ENCODE measurements around the gene CEP57L1. TPM values are rescaled to one million over a fixed set of nuclear protein-coding genes. Genes with fewer than 3 reads are reported as not detected.

The CEP57L1 gene
- total RNA-seq, 4 donors from 2014 or later = 17.3 to 28.3 (median 27.3) TPM

DNA sequence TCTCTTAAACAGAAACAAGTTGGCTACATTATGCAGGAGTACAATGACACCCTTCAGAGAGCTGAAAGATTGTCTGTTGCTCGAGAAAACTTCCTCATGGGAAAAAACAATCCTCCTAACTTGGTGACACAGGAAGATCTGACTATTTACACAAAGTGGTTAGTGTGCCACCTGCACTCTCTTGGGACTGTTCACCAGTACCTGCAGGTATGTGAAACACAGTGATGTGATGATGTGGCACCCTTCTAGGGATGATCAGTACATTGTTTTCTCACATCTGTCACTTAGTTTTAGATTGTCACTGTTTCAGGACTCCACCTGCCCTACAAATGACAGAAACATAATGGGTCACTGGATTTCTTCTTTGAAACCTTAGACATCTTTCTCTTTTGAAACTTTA is 101.8 kb downstream of the CEP57L1 start:
- H3K36me3 ChIP-seq = no peaks in the 10 kb centered on the region
- H3K9me3 ChIP-seq = peaks cover 0 to 2% (median 0%) of the 10 kb centered on the region in 4 donors
- no peaks in the 10 kb centered on the region for H3K4me1 ChIP-seq
- no peaks in the 10 kb centered on the region for H3K27me3 ChIP-seq
- 18 to 50% methylated on average over 1 of the region's 1 CpG for WGBS, 2 donors
- DNase-seq (ENCODE audit: low spot score in 2 of 2) = no peak
- no peak overlapping the region for H3K27ac ChIP-seq
- H3K4me3 ChIP-seq = no peak overlapping the region
- TF ChIP-seq POLR2A (IDR thresholded peaks at IDR 0.05) (no peak), EP300 (IDR thresholded peaks at IDR 0.05) (no peak)
- TF ChIP-seq, protein P1, sequence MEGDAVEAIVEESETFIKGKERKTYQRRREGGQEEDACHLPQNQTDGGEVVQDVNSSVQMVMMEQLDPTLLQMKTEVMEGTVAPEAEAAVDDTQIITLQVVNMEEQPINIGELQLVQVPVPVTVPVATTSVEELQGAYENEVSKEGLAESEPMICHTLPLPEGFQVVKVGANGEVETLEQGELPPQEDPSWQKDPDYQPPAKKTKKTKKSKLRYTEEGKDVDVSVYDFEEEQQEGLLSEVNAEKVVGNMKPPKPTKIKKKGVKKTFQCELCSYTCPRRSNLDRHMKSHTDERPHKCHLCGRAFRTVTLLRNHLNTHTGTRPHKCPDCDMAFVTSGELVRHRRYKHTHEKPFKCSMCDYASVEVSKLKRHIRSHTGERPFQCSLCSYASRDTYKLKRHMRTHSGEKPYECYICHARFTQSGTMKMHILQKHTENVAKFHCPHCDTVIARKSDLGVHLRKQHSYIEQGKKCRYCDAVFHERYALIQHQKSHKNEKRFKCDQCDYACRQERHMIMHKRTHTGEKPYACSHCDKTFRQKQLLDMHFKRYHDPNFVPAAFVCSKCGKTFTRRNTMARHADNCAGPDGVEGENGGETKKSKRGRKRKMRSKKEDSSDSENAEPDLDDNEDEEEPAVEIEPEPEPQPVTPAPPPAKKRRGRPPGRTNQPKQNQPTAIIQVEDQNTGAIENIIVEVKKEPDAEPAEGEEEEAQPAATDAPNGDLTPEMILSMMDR (IDR thresholded peaks at IDR 0.05) = no peak

GRCh38 chr6:109202409-109203264 is 107.3 kb downstream of the CEP57L1 start:
- no peak for DNase-seq (ENCODE audit: low spot score in 2 of 2)
- WGBS, 2 donors = 80 to 85% methylated on average over 5 of the region's 5 CpGs
- TF ChIP-seq EP300 (IDR thresholded peaks at IDR 0.05) (no peak), POLR2A (IDR thresholded peaks at IDR 0.05) (no peak)
- TF ChIP-seq, protein P1 (IDR thresholded peaks at IDR 0.05) = no peak
- no peak overlapping the region for H3K4me3 ChIP-seq
- no peaks in the 10 kb centered on the region for H3K27me3 ChIP-seq
- H3K4me1 ChIP-seq = no peaks in the 10 kb centered on the region
- H3K36me3 ChIP-seq = no peaks in the 10 kb centered on the region
- H3K27ac ChIP-seq = no peak overlapping the region
- no peaks in the 10 kb centered on the region for H3K9me3 ChIP-seq

- no peaks in the 10 kb centered on the region for H3K9me3 ChIP-seq
- no peak for DNase-seq (ENCODE audit: low spot score in 2 of 2)
- no peak for TF ChIP-seq POLR2A (IDR thresholded peaks at IDR 0.05)
- TF ChIP-seq EP300 (IDR thresholded peaks at IDR 0.05) = no peak
- TF ChIP-seq, protein P1 (IDR thresholded peaks at IDR 0.05) = no peak
- no peaks in the 10 kb centered on the region for H3K4me1 ChIP-seq
- WGBS, 2 donors = 65 to 66% methylated on average over 3 of the region's 3 CpGs
- no peaks in the 10 kb centered on the region for H3K36me3 ChIP-seq
- H3K27me3 ChIP-seq = no peaks in the 10 kb centered on the region
- no peak overlapping the region for H3K27ac ChIP-seq
- H3K4me3 ChIP-seq = no peak overlapping the region
These were observed 109.2 kb downstream of the CEP57L1 start for GRCh38 chr6:109204511-109204910.

GRCh38 chr6:109212683-109213082 is 117.4 kb downstream of the CEP57L1 start:
- 59 to 69% methylated on average over 1 of the region's 1 CpG for whole genome bisulfite sequencing, 2 donors
- Histone ChIP-seq H3K36me3 (no peaks in the 10 kb centered on the region), H3K27me3 (no peaks in the 10 kb centered on the region), H3K9me3 (peaks cover 0 to 10% (median 0%) of the 10 kb centered on the region in 4 donors), H3K27ac (no peak overlapping the region), H3K4me3 (no peak overlapping the region), H3K4me1 (no peaks in the 10 kb centered on the region)
- TF ChIP-seq EP300 (IDR thresholded peaks at IDR 0.05) (no peak), POLR2A (IDR thresholded peaks at IDR 0.05) (no peak)
- TF ChIP-seq, protein P1 (IDR thresholded peaks at IDR 0.05) = no peak
- no peak for DNase-seq (ENCODE audit: low spot score in 2 of 2)

Small RNA genes lying within 50 kb of the gene (small RNA-seq; reads per million reads assigned to genes)
- not detected for gene RNU6-653P

Other genes with a start within 250 kb of the CEP57L1 start
- 10 to 100 TPM in 1 of 4 donors, 1 to 10 TPM in 3; 3.1 to 11.1 (median 5.7) TPM for gene ARMC2, start 247.1 kb upstream of the CEP57L1 start, total RNA-seq
- gene SESN1, start 661 bp upstream of the CEP57L1 start, total RNA-seq = 100 to 1,000 TPM in 1 of 4 donors, 10 to 100 TPM in 3; 79.8 to 112 (median 90.8) TPM